Measurements from ENCODE around the gene SLAMF1.

The SLAMF1 gene

GRCh38 chr1:160625321-160625720 lies 21.5 kb downstream of the SLAMF1 start:
- no peak for DNase-seq (ENCODE audit: low spot score)

GRCh38 chr1:160624464-160624863 lies 22.4 kb downstream of the SLAMF1 start:
- no peak for DNase-seq (ENCODE audit: low spot score)

DNA sequence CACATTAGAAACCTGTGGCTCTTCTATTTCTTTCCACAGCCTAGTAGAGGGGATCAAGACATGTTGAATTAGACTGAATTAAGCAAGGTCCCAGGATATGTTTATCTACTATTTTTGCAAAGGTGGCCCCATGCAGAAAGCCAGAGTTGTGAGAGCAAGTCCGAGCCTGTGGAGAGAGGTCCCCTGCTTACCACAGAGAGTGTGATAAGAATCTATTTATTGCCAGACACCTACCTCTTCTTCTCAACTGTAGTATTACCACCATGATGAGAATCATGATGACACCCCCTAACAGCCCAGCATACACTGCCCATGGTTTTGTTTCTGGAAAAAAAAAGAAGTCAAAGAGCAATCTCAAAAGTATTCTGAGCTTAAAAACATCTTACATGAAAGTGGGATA lies 23.0 kb downstream of the SLAMF1 start:
- DNase-seq (ENCODE audit: low spot score), result no peak

- peak; percentile 78 for DNase-seq (ENCODE audit: low spot score)
Measured at GRCh38 chr1:160623227-160623633, 23.6 kb downstream of the SLAMF1 start.

DNA sequence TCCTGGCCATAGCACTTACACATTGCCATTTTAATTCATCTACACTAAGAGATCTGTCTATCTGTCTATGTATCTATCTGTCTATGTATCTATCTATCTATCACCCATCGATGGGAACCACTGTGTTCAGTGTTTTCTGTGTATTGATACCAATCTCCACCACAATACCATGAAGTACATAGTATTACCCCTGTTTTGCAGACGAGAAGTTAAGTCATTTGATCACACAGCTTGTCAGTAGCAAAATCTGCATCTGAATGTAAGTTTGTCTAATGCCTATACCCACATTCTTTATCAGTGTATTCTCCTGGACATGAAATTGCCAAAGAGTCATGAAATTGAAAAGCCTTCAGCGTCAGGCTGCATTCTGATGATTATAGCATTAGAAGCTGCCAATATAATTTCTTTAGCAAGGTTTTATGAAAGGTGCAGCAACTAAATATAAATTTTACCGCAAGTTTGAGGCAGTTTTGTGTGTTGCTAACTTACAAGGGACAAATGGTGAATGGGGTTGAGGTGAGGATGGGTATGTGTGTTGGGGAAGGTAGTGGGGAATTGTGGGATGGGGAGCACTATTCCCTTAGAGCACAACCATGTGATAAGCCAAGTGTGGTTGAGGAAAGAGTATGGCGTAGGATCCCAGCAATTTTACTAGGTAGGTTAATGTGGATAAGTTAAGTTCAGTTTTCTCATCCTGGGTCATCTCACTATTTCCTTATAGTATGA lies 24.2 kb downstream of the SLAMF1 start:
- DNase-seq (ENCODE audit: low spot score), result no peak

DNA sequence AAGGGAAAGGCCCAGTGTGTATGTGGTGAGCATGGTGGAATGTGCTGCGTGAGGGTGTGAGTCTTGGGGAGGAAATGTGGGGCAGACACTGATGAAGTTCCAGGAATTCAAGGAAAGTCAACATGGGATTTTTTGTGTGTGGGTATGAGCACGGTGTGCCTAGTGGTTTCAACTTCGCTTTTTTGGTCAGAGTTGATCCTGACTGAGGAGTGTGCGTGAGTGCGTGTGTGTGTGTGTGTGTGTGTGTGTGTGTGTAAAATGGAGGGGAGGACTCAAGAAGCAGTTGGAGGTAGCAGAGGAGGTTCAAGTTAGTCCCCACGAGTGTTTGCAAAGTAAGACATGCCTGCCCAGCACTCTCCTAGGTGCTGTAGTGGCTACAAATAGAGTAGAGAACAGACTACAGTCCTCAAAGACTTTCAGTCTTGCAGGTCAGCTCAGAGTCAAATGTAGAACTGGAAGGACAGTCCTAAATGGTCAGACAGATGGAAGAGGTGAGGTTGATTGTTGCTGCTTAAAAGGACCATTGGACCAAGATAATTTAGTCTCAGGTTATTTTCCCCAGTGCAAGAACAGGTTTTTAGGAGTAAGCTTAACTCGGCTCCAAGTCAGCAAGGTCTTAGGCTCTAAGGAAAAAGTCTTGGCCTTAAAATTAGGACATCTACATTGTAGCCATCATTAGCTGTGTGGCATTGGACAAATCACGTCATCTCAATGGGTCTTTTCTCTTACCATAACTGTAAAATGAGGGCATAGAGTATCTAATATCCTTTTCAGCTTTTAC lies 25.0 kb downstream of the SLAMF1 start:
- DNase-seq (ENCODE audit: low spot score), result peak; percentile 48

DNA sequence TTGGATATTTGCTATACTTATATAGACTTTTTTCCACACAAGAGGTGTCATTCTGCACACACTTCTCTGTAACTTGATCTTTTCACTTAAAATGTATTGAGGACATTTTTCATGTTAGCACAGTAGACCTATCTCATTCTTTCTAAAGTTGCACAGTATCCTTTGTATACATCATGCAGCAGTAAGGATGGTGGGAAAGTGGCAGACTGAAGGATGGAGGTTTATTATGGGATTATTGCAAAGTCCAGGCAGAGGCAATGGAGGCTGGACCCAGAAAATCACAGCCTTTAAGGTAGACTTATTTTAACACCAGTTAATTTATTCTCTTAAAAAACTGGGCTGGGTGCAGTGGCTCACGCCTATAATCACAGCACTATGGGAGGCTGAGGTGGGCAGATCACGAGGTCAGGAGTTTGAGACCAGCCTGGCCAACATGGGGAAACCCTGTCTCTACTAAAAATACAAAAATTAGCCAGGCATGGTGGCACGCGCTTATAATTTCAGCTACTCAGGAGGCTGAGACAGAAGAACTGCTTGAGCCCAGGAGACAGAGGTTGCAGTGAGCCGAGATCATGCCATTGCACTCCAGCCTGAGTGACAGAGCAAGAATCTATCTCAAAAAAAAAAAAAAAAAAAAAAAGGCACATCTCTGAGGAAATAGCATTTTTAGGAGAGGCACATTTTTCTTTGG lies 25.8 kb downstream of the SLAMF1 start:
- no peak for DNase-seq (ENCODE audit: low spot score)

DNA sequence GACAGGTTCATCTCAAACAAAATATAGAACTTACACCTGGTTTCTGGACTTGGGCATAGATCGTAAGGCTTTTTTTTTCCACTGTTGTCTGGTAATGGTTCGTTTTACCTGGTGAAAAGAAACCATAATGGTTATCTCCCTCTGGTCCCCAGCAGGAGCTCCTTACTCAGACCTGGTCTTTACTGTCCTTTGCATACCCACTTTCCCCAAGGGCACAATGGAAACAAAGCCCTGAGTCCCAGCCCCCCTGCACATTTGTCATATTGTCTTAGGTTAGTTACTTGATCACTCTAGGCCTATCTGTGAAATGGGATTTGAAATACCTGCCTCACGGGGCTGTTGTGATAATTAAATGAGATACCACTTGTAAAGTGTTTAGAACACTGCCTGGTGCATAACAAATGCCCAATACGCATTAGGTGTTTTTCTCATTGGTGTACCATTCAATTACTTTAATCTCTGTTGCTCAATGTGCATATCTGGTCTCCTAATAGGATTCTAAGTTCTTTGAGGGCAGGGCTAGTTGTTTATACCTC lies 27.0 kb downstream of the SLAMF1 start:
- no peak for DNase-seq (ENCODE audit: low spot score)

DNA sequence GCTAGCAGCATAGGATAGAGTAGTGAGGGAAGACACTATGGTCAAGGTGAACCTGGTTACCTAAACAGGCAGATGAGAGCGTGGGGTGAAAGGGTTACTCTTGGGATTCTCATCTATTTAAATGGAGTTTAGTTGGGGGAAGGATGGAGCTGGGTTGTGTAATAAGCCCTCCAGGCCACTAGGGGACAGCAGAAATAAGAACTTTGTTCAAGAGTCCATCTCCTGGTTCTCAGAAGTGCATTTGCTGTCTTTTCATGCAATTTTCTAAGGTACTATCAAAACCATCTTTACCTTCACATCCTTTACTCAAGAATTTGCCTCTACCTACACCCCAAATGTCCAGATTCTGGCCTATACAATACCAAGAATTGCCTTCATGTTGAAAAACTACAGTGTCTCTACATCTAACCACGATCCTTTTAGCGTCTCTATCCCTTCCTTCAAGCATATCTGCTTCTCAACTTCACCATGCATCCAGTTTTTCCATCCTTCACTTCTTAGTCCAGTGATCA lies 28.0 kb downstream of the SLAMF1 start:
- peak; percentile 62 for DNase-seq (ENCODE audit: low spot score)

DNA sequence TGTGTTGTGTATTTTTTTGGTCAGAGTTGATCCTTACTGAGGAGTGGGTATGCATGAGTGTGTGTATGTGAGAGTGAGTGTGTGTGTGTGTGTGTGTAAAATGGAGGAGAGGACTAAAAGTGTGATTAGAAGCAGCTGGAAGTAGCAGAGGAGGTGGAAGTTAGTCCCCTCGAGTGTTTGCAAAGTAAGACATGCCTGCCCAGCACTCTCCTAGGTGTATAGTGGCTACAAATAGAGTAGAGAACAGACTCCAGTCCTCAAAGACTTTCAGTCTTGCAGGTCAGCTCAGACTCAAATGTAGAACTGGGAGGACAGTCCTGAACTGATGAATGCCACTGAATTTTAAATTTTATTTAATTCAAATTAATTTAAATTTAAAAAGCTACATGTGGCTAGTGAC lies 28.5 kb downstream of the SLAMF1 start:
- DNase-seq (ENCODE audit: low spot score), result no peak

DNA sequence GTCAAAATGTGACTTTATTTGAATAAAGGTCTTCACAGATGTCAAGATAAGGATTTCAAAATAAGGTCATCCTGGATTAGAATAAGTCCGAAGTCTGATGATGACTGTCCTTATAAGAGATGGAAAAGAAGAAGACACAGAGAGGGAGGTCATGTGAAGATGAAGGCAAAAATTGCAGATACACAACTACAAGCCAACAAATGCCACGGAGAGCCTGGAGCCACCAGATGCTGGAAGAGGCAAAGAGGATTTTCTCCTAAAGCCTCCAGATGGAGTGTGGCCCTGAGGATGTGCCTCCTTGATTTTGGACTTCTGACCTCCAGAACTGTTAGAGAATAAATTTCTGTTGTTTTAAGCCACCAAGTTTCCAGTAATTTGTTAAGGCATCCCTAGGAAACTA lies 31.2 kb downstream of the SLAMF1 start:
- no peak for DNase-seq (ENCODE audit: low spot score)

- no peak for DNase-seq (ENCODE audit: low spot score)
Measured at GRCh38 chr1:160614410-160614809, 32.4 kb downstream of the SLAMF1 start.

GRCh38 chr1:160612613-160613218 lies 34.1 kb downstream of the SLAMF1 start:
- DNase-seq (ENCODE audit: low spot score), result no peak

- no peak for DNase-seq (ENCODE audit: low spot score)
Measured at GRCh38 chr1:160610569-160611242, 36.1 kb downstream of the SLAMF1 start.

DNA sequence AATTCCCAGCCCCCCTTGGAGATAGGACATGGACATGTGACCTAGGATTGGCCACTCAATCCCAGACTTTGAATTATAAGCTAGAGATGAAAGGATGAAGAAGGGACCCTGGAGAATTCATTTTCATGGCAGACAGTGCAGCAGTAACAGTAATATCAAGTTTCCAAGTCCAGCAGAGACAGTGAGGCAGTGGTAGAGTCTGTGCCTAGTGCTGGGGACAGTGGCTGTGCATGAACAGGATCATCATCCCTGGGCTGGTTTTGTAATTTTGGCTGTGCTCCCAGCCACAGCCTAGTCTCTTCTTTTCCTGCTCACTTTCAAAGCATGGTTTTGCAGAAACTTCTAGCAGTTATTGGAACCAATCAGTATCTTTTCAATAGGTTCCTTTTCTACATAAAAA lies 37.9 kb downstream of the SLAMF1 start:
- DNase-seq (ENCODE audit: low spot score), result no peak

GRCh38 chr1:160608514-160608913 lies 38.3 kb downstream of the SLAMF1 start:
- no peak for DNase-seq (ENCODE audit: low spot score)

DNA sequence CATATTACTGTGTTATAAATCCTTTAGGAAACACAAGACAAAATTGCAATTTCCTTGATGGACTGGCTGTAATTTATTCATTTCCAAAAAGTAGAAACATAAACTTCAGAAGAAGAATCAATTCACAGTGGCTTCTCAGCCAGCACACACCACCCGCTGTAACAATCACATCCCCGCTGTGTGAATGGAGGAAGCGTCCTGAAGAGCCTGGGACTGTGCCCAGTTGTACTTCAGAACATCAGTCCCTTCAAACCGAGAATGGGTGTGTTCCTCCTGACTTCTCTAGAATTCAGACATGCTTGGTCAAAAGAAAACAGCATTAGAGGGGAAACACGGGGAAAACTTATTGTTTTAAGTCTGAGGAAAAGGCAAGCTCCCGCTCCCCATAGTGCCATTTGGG lies 38.8 kb downstream of the SLAMF1 start:
- no peak for DNase-seq (ENCODE audit: low spot score)

DNA sequence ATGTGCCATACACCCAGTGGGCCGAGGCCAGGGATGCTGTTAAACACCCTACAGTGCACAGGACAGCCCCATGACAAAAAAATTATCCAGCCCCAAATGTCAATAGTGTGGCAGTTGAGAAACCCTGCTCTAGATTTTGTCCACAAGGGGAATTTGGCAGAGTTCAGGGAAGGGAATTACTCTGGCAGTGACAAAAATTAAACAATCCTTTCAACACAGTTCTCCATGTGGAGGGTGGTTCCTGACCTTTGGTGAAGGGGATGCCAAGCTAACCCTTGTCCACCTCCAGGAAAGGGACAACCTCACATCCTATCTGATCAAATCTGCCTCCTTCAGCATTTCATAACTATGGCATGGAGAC lies 39.2 kb downstream of the SLAMF1 start:
- no peak for DNase-seq (ENCODE audit: low spot score)

- DNase-seq (ENCODE audit: low spot score), result peak; percentile 87
Measured at GRCh38 chr1:160607011-160607671, 39.7 kb downstream of the SLAMF1 start.

DNA sequence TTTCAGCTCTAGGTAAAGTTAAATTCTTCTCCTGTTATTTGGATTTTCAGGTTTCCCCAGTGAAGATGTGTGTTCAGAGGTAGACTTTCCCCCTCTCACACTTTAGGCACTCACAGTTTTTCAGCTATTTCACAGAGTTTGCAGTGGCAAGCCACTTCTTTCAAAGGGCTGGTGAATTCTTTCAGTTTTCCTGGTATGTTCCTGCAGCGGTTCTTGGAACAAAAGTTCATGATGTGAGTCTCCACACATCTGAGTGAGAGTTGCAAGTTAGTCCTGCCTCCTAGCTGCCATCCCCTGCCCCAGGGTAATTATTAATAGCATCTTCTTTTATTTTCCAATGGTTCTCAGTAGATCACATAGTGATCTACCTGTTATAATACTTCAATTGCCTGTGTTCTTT lies 40.2 kb downstream of the SLAMF1 start:
- DNase-seq (ENCODE audit: low spot score), result peak; percentile 26

Measured in CD4-positive, alpha-beta T cell treated with Interleukin-15 for 4 hours (primary cell).